ENCODE results near the gene GMCL2. TPM values are rescaled to one million over a fixed set of nuclear protein-coding genes. Genes with fewer than 3 reads are reported as not detected.
A peak's percentile ranks its signal among the peaks of the same experiment; 100 is the strongest.

The GMCL2 gene
- total and polyA plus RNA-seq, 12 donors: not detected

GRCh38 chr5:178147406-178147805 lies 39.8 kb downstream of the GMCL2 start:
- 88 to 93% methylated on average over 15 of the region's 15 CpGs for WGBS, 2 donors
- ATAC-seq (no peak), DNase-seq (no peak)
- no peaks in the 10 kb centered on the region for H3K27me3 ChIP-seq
- H3K36me3 ChIP-seq: peaks cover 0 to 94% (median 67%) of the 10 kb centered on the region in 9 donors
- intact Hi-C loops (cut with DNase I): loop anchor here in 7 of 10 donors (5.0 kb wide), 2 partner anchors 35 to 70 kb away; partner anchors contain the start of gene N4BP3 (in 1 of the 7)
- H3K9me3 ChIP-seq: no peaks in the 10 kb centered on the region
- no peak overlapping the region for H3K27ac ChIP-seq
- H3K4me3 ChIP-seq: no peak overlapping the region
- TF ChIP-seq CTCF (IDR thresholded peaks at IDR 0.05): no peak
- peaks cover under 1 to 27% (median 15%) of the 10 kb centered on the region in 9 donors for H3K4me1 ChIP-seq

GRCh38 chr5:178145965-178146820 lies 41.0 kb downstream of the GMCL2 start:
- Histone ChIP-seq H3K27ac (no peak overlapping the region), H3K9me3 (no peaks in the 10 kb centered on the region), H3K36me3 (peaks cover 0 to 100% (median 67%) of the 10 kb centered on the region in 9 donors), H3K4me3 (no peak overlapping the region), H3K4me1 (peaks cover 0 to 16% (median 7%) of the 10 kb centered on the region in 9 donors), H3K27me3 (no peaks in the 10 kb centered on the region)
- 64 to 65% methylated on average over 14 of the region's 14 CpGs for WGBS, 2 donors
- peak; percentile 44 to 76 (median 69) for TF ChIP-seq CTCF (IDR thresholded peaks at IDR 0.05)
- DNase-seq (peak; percentile 48 to 51), ATAC-seq (peak; percentile 26 to 59 (median 44))
- intact Hi-C loops (cut with DNase I): loop anchor here in 9 of 10 donors (1.0 to 5.0 kb wide), 4 partner anchors 34 to 70 kb away; partner anchors contain the start of gene N4BP3 (in 1 of the 9)

GRCh38 chr5:178143901-178144300 lies 43.3 kb downstream of the GMCL2 start:
- peak overlapping the region in 2 of 10 donors; percentile 9 to 26 for H3K27ac ChIP-seq
- no peaks in the 10 kb centered on the region for H3K27me3 ChIP-seq
- H3K9me3 ChIP-seq: no peaks in the 10 kb centered on the region
- peak; percentile 51 to 83 (median 76) for ATAC-seq
- DNase-seq: peak; percentile 58 to 70
- intact Hi-C loops (cut with DNase I): no loop called here
- H3K36me3 ChIP-seq: peaks cover 0 to 100% (median 53%) of the 10 kb centered on the region in 9 donors
- 37 to 55% methylated on average over 10 of the region's 10 CpGs for WGBS, 2 donors
- TF ChIP-seq CTCF (IDR thresholded peaks at IDR 0.05): no peak
- H3K4me1 ChIP-seq: peaks cover 0 to 14% (median 6%) of the 10 kb centered on the region in 9 donors
- no peak overlapping the region for H3K4me3 ChIP-seq

DNA sequence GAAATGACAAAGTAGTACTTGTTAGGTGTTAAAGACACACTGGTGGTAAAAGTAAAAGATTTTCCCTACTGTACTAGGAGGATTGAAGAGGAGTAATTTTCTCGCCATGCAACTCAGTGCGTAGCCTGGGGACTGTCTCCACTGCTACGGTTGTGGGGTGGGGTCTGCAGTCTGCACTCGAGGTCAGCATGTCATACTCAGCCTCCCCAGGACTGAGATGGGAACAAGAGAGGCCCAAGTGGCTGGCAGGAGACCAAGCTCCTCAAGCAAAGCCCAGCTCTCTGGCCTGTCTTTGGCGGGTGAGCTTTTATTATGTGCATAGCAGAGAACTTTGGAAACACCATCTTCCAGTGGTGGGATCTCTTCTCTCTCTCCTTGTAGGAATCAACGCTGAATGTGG lies 43.9 kb downstream of the GMCL2 start:
- no peaks in the 10 kb centered on the region for H3K27me3 ChIP-seq
- intact Hi-C loops (cut with DNase I): no loop called here
- no peak overlapping the region for H3K4me3 ChIP-seq
- no peak for TF ChIP-seq CTCF (IDR thresholded peaks at IDR 0.05)
- 76 to 81% methylated on average over 6 of the region's 6 CpGs for WGBS, 2 donors
- peaks cover 0 to 100% (median 46%) of the 10 kb centered on the region in 9 donors for H3K36me3 ChIP-seq
- no peak for DNase-seq
- H3K9me3 ChIP-seq: no peaks in the 10 kb centered on the region
- ATAC-seq: no peak
- H3K27ac ChIP-seq: peak overlapping the region in 1 of 10 donors; percentile 26
- peaks cover 0 to 14% (median 6%) of the 10 kb centered on the region in 9 donors for H3K4me1 ChIP-seq
